Measurements from ENCODE around the gene SYMPK.

DNA sequence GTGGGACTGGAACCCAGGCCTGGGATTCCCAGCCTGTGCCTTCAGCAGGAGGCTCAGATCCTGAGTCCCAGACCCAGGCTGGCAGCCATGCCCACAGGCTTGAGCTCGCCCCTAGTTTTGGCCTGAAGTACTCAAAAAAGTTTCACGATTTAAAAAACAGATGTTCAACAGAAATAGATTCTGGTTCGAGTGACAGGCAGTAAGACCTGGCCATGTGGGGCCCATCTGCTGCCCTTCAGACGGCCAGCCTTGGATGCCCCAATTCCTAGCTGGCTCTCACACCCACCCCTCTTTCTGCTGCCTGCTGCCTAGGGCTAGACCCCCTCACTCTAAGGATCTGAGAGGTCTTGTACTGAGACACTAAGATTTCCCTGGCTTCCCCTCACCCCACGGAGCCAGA, 77.8 kb downstream of the SYMPK start:
- TF ChIP-seq EZH2 (IDR thresholded peaks at IDR 0.05; ENCODE audit: borderline replicate concordance) (no peak), CTCF (IDR thresholded peaks at IDR 0.05; ENCODE audit: poor library complexity) (no peak), EZH2phosphoT487 (IDR thresholded peaks at IDR 0.05; ENCODE audit: low read depth, severe bottlenecking, unreplicated experiment) (no peak)

Data from hepatocyte (in vitro differentiated cells).